Thyroid gland (tissue), 4 donors: ENCODE measurements around the gene HCFC1. TPM values are rescaled to one million over a fixed set of nuclear protein-coding genes. Genes with fewer than 3 reads are reported as not detected.

ENCODE experiments used
- DNase-seq, 2 donors: peaks; one replicate each; pipeline ENCODE4 v3.0.0-alpha.2; 2019
- H3K27ac ChIP-seq, 3 donors: fragments of 200-600 bp; sonication (generic); 1 replicate in 2 of 3; 2 replicates in 1 of 3; pipeline ENCODE4 v1.5.1; 2016 to 2019; ENCODE audit warnings: mild to moderate bottlenecking in 1 of 3, moderate library complexity in 1 of 3
- H3K27me3 ChIP-seq: fragments of 200-600 bp; sonication (generic); one replicate; pipeline ENCODE4 v1.5.1; 2019
- H3K36me3 ChIP-seq, 2 donors: fragments of 200-600 bp; sonication (generic); one replicate each; pipeline ENCODE4 v1.5.1; 2016 to 2019
- H3K4me1 ChIP-seq, 2 donors: fragments of 200-600 bp; sonication (generic); one replicate each; pipeline ENCODE4 v1.5.1; 2017 to 2019
- H3K4me3 ChIP-seq, 3 donors: fragments of 200-600 bp; sonication (generic); replicated peaks in 1 of 3; 1 replicate in 2 of 3; 2 replicates in 1 of 3; pipeline ENCODE4 v1.5.1; 2016; ENCODE audit warnings: mild to moderate bottlenecking in 1 of 3
- H3K9me3 ChIP-seq: fragments of 200-600 bp; sonication (generic); one replicate; pipeline ENCODE4 v1.5.1; 2017
- POLR2A ChIP-seq, 2 donors: fragments of 450-650 bp; IDR thresholded peaks; one replicate each; pipeline ENCODE4 v1.6.1; 2017; ENCODE audit warnings: antibody characterized with exemption in 2 of 2, mild to moderate bottlenecking in 2 of 2, moderate library complexity in 1 of 2
- WGBS, 2 donors: methylation state at CpG; one replicate each; pipeline ENCODE4 v1.1.5; 2017; 5-methylcytosine and 5-hydroxymethylcytosine counted together
- intact Hi-C: fragments of 100-400 bp; cut with DNase I; formaldehyde crosslinking; loops from one replicate; pipeline ENCODE4 v1.15.1; 2023
- total RNA-seq, 4 donors: library from RNA; depleted of rRNA; stranded (reverse); fragments of >200 nt; gene quantifications; one replicate each; pipeline ENCODE4 v1.2.3, GENCODE V29; 2016
- TF ChIP-seq, protein P1 (sequence below), 6 experiments: fragments of 200-600 bp in 3 of 6; fragments of 450-650 bp in 3 of 6; sonication (generic) in 3 of 6; IDR thresholded peaks; one replicate each; pipeline ENCODE4 v1.5.1; 2016 to 2019; ENCODE audit warnings: antibody characterized with exemption in 6 of 6, mild to moderate bottlenecking in 2 of 6, inconsistent platforms in 1 of 6, moderate library complexity in 1 of 6

Gene HCFC1
- total RNA-seq, 4 donors from 2014 or later = 23.5 to 119 (median 52.3) TPM

DNA sequence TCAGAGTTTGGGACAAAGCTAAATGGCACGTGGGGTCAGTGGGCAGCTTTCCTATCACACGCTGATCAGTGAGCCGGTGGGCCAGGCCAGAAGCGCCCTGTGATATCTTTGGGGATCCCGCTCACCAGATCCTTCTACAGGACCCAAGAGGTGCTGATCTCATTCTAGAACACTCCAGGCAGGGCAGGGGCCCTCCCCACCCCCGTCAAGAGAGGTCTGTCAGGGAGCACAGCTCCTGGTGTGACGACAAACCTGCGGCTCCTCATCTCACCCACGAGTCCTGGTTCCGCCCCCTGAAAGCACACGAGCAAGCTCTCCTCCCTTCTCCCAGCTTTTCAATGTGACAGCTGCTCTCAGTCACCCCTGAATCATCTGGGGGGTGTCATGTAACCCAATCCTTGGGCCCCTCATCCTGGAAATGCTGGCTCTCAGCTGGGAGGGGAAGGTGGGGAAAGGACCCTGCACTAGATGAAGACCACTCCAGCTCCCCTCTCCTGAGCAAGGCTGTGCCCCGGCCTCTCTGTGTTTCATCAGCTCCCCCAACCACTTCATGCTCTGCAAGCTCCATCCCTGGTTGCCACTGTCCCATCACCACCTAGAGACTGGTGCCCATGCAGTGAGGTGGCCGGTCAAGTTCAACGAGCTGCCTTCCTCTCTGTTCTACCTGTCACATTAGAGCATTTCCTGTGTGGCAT lies 4.6 kb downstream of the HCFC1 start:
- Histone ChIP-seq H3K4me1 (peaks cover 26 to 34% of the 10 kb centered on the region in 2 donors), H3K4me3 (no peak overlapping the region), H3K27me3 (no peaks in the 10 kb centered on the region), H3K36me3 (peaks cover 4 to 10% of the 10 kb centered on the region in 2 donors), H3K27ac (no peak overlapping the region), H3K9me3 (no peaks in the 10 kb centered on the region)
- intact Hi-C loops = no loop called here
- no peak for DNase-seq
- TF ChIP-seq POLR2A (IDR thresholded peaks at IDR 0.05) = no peak
- TF ChIP-seq, protein P1, sequence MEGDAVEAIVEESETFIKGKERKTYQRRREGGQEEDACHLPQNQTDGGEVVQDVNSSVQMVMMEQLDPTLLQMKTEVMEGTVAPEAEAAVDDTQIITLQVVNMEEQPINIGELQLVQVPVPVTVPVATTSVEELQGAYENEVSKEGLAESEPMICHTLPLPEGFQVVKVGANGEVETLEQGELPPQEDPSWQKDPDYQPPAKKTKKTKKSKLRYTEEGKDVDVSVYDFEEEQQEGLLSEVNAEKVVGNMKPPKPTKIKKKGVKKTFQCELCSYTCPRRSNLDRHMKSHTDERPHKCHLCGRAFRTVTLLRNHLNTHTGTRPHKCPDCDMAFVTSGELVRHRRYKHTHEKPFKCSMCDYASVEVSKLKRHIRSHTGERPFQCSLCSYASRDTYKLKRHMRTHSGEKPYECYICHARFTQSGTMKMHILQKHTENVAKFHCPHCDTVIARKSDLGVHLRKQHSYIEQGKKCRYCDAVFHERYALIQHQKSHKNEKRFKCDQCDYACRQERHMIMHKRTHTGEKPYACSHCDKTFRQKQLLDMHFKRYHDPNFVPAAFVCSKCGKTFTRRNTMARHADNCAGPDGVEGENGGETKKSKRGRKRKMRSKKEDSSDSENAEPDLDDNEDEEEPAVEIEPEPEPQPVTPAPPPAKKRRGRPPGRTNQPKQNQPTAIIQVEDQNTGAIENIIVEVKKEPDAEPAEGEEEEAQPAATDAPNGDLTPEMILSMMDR (IDR thresholded peaks at IDR 0.05) = no peak
- WGBS, 2 donors = 35 to 86% methylated on average over 4 to 7 of the region's 14 CpGs

DNA sequence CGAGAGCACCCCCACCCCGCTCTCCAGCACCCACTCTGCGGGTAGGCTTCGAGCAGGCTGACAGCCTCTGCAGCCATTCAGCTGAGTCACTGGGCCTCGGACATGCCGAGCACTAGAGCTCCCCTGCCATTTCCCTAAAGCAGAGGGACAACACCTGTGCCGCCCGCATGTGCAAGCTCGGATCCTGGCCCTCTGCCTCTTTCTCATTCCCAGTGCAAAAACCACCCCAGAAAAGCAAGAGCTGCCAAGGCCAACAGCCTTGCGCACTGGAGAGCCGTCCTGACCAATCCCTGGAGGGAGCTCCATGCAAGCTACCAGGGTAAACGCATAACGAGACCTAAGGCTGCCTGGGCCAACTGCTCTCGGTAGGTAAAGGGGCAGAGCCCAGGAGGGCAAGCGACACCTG lies 5.3 kb downstream of the HCFC1 start:
- H3K4me3 ChIP-seq = no peak overlapping the region
- WGBS, 2 donors = 52 to 55% methylated on average over 8 of the region's 15 CpGs
- no peak overlapping the region for H3K27ac ChIP-seq
- TF ChIP-seq, protein P1 (IDR thresholded peaks at IDR 0.05) = no peak
- no peaks in the 10 kb centered on the region for H3K9me3 ChIP-seq
- no peaks in the 10 kb centered on the region for H3K27me3 ChIP-seq
- intact Hi-C loops = no loop called here
- DNase-seq = peak; percentile 48 to 60
- peaks cover 26 to 34% of the 10 kb centered on the region in 2 donors for H3K4me1 ChIP-seq
- peaks cover 11 to 17% of the 10 kb centered on the region in 2 donors for H3K36me3 ChIP-seq

DNA sequence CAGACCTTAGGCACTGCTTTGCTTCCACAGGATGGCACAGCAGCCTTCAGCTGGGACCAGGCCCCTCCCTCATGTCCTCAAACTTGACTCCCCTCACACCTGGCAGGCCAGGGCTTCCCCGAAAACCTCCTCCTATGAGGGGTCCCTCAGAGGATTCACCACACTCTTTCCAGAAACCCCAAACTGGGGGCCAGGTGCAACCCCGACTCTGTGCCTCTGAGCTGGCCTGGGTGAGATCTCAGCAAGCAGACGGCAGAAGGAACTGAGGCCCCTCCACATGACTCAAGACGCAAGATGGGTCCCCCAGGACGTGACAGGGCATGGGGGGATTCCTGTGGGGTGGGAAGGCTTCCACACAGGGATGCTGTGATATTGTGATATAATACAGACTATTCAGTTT lies 6.2 kb downstream of the HCFC1 start:
- intact Hi-C loops = no loop called here
- TF ChIP-seq POLR2A (IDR thresholded peaks at IDR 0.05) = no peak
- TF ChIP-seq, protein P1 (IDR thresholded peaks at IDR 0.05) = no peak
- H3K27me3 ChIP-seq = no peaks in the 10 kb centered on the region
- peaks cover 26 to 34% of the 10 kb centered on the region in 2 donors for H3K4me1 ChIP-seq
- no CpG with 5 or more reads among the region's 5 CpGs for WGBS, 2 donors
- H3K36me3 ChIP-seq = peaks cover 18 to 25% of the 10 kb centered on the region in 2 donors
- H3K4me3 ChIP-seq = no peak overlapping the region
- H3K27ac ChIP-seq = no peak overlapping the region
- no peaks in the 10 kb centered on the region for H3K9me3 ChIP-seq
- DNase-seq = no peak

DNA sequence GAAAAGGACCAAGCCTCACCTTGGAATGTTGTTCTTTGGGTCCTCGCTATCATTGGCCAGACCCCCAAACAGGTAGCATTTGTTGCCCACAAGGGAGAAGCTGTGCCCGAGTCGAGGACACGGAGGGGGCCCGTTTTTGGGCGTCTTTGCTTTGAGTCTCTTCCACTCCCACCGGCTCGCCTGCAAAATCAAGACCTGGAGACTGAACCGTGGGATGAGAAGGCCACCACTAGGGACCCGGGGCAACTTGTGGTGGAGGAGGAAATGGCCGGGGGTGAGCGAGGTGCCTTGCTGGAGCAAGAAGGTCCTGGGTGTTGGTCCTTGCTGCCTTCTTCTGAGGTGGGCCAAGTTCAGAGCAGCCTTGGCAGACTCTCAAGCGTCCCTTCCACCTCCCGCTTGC lies 7.5 kb downstream of the HCFC1 start:
- WGBS, 2 donors = 86 to 96% methylated on average over 9 to 11 of the region's 14 CpGs
- DNase-seq = no peak
- H3K4me3 ChIP-seq = no peak overlapping the region
- no peak overlapping the region for H3K27ac ChIP-seq
- peaks cover 18 to 25% of the 10 kb centered on the region in 2 donors for H3K4me1 ChIP-seq
- H3K36me3 ChIP-seq = peaks cover 31 to 35% of the 10 kb centered on the region in 2 donors
- no peak for TF ChIP-seq POLR2A (IDR thresholded peaks at IDR 0.05)
- TF ChIP-seq, protein P1 (IDR thresholded peaks at IDR 0.05) = no peak
- intact Hi-C loops = no loop called here
- H3K27me3 ChIP-seq = no peaks in the 10 kb centered on the region
- H3K9me3 ChIP-seq = no peaks in the 10 kb centered on the region

DNA sequence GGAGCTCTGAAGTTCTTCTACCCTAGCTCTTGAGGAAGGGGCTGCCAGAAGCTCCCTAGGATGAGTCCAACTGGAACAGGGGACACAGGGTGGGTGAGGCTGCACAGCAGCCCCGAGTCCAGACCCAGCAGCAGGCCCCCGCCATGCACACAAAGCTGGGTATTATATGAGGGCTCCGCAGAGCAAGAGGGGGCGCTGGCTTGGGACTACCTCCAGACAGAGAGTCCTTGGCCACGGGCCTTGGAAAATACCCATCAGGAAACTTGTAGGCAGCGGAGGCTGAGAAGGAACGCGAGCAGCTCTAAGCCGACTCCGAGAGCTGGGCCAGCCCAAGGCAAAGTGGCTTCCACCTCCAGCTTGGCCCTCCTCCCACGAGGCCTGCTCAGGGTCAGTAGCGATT lies 8.1 kb downstream of the HCFC1 start:
- DNase-seq = no peak
- 90% methylated on average over 10 of the region's 12 CpGs; no CpG with 5 or more reads in 1 of the 2 donors for WGBS, 2 donors
- Histone ChIP-seq H3K27me3 (no peaks in the 10 kb centered on the region), H3K4me3 (no peak overlapping the region), H3K27ac (no peak overlapping the region), H3K9me3 (no peaks in the 10 kb centered on the region), H3K36me3 (peaks cover 37 to 40% of the 10 kb centered on the region in 2 donors), H3K4me1 (peaks cover 15 to 20% of the 10 kb centered on the region in 2 donors)
- TF ChIP-seq POLR2A (IDR thresholded peaks at IDR 0.05) = no peak
- TF ChIP-seq, protein P1 (IDR thresholded peaks at IDR 0.05) = no peak
- intact Hi-C loops = no loop called here
